AG04449 (cell line): ENCODE results near the gene SNTG2.

ENCODE experiments used
- CTCF ChIA-PET: fragments of 350-600 bp; formaldehyde crosslinking; extraction: SDS; loops from one replicate; lab custom pipeline; 2021; ENCODE audit warnings: antibody characterized with exemption; lab: Yijun Ruan, JAX
- POLR2A ChIA-PET: fragments of 400-600, 350-600 bp; formaldehyde crosslinking; extraction: SDS; loops from one replicate; lab custom pipeline; 2020; ENCODE audit warnings: antibody characterized with exemption, inconsistent platforms; lab: Yijun Ruan, JAX
- DNase-seq: peaks from one replicate; pipeline ENCODE4 v3.0.0-alpha.2; 2010; ENCODE audit warnings: low read depth, low spot score
- H3K4me3 ChIP-seq: 2 replicates; pipeline ENCODE4 v1.5.1; 2011; ENCODE audit warnings: low read depth, mild to moderate bottlenecking, control low read depth, low read length
- TF ChIP-seq, protein P1 (sequence below): IDR thresholded peaks from one replicate; pipeline ENCODE4 v1.5.1; 2011; ENCODE audit warnings: mild to moderate bottlenecking, moderate library complexity, low read length, control low read depth, inconsistent platforms; ENCODE audit not compliant: insufficient read depth; ENCODE audit errors: missing control alignments

SNTG2 gene

DNA sequence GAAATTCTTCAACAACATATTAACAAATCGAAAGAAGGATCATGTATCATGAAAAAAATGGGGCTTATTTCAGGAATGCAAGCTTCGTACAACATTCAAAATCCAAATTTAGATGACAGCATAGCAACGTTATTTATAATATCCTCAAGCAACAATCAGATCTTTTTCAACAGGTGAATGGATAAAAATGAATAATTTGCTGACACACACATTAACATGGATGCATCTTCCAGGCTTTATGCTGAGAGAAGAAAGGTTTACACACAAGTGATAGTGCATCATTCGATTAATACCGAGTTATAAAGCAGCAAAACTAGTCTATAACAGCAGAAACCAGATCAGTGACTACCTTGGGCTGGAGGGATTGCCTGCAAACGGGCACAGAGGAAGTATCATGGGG, 253.1 kb downstream of the SNTG2 start:
- POLR2A ChIA-PET: no interaction called here
- DNase-seq: no peak
- no peak overlapping the region for H3K4me3 ChIP-seq
- CTCF ChIA-PET: no interaction called here
- TF ChIP-seq, protein P1, sequence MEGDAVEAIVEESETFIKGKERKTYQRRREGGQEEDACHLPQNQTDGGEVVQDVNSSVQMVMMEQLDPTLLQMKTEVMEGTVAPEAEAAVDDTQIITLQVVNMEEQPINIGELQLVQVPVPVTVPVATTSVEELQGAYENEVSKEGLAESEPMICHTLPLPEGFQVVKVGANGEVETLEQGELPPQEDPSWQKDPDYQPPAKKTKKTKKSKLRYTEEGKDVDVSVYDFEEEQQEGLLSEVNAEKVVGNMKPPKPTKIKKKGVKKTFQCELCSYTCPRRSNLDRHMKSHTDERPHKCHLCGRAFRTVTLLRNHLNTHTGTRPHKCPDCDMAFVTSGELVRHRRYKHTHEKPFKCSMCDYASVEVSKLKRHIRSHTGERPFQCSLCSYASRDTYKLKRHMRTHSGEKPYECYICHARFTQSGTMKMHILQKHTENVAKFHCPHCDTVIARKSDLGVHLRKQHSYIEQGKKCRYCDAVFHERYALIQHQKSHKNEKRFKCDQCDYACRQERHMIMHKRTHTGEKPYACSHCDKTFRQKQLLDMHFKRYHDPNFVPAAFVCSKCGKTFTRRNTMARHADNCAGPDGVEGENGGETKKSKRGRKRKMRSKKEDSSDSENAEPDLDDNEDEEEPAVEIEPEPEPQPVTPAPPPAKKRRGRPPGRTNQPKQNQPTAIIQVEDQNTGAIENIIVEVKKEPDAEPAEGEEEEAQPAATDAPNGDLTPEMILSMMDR: no peak

DNA sequence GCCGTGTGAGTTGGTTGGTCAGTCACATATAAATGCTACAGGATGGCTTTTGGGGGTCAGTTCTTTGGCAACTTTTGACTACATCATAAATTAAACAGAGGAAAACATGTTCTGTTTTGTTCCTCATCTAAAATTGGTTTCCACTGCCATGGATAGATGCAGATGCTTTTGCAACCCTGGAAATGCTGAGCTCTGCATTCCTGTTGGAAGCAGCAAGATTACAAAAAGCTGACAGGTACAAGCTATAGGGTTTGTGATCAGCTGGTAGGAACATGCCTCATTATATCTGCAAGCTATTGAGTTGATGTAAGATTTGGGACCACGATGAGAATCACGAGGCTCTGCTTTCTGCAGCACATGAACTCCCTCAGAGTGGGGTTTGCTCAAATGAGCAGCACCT, 255.2 kb downstream of the SNTG2 start:
- H3K4me3 ChIP-seq: no peak overlapping the region
- ChIA-PET CTCF (no interaction called here), POLR2A (no interaction called here)
- no peak for DNase-seq
- TF ChIP-seq, protein P1: no peak

DNA sequence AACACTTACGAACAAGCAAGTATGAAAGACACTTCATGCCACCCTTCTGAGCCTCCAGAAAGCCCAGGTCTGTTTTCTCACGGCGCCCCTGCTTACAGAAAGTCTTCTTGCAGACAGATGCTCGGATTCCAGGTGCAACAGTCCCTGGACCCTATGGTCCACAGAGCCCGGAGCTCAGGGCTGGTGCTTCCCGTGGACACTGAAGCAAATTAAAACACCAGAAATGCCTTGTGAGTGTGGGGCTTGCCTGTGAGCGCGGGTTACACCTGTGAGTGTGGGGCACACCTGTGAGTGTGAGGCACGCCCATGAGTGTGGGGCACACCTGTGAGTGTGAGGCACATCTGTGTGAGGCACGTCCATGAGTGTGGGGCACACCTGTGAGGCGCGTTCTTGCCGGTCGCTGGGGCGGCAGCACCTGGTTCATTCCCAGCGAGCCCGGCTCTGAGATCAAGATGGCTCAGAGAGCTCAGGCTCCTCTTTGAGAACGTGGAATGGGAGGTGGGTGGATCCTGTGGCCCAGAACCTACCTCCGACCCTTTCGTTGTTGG, 257.4 kb downstream of the SNTG2 start:
- ChIA-PET POLR2A (no interaction called here), CTCF (no interaction called here)
- TF ChIP-seq, protein P1: no peak
- no peak for DNase-seq
- H3K4me3 ChIP-seq: no peak overlapping the region

GRCh38 chr2:1208522-1208921, 257.9 kb downstream of the SNTG2 start:
- H3K4me3 ChIP-seq: no peak overlapping the region
- ChIA-PET POLR2A (no interaction called here), CTCF (no interaction called here)
- TF ChIP-seq, protein P1: no peak
- DNase-seq: no peak

GRCh38 chr2:1209246-1209645, 258.6 kb downstream of the SNTG2 start:
- TF ChIP-seq, protein P1: no peak
- no peak for DNase-seq
- CTCF ChIA-PET: no interaction called here
- POLR2A ChIA-PET: no interaction called here
- no peak overlapping the region for H3K4me3 ChIP-seq

GRCh38 chr2:1209761-1210160, 259.1 kb downstream of the SNTG2 start:
- TF ChIP-seq, protein P1: no peak
- ChIA-PET CTCF (no interaction called here), POLR2A (no interaction called here)
- no peak overlapping the region for H3K4me3 ChIP-seq
- DNase-seq: no peak
